ENCODE measurements around the gene DMGDH.
"Not testable (repeated sequence)": the region's sequence is repeated elsewhere in the genome, so short reads cannot be mapped to it uniquely, and the experiment has no call there.

The DMGDH gene

DNA sequence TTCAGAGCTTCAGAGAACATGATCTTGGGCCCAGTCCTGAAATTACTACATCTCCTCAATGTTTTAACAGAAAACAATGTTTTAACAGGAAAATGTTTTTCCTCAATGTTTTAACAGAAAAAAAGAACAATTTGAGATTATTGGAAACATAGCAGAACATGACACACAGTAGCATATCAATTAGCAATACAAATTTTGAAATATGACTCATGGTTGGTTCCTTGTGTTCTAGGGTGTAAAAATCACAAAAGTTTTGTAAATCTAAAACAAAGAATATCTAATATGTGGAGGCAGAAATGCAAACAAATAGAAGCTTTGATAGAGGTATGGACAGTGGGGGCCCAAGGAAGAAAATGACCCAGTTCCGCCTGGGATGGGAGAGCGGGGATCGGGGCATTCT is 61.6 kb downstream of the DMGDH start:
- DNase-seq = no peak

DNA sequence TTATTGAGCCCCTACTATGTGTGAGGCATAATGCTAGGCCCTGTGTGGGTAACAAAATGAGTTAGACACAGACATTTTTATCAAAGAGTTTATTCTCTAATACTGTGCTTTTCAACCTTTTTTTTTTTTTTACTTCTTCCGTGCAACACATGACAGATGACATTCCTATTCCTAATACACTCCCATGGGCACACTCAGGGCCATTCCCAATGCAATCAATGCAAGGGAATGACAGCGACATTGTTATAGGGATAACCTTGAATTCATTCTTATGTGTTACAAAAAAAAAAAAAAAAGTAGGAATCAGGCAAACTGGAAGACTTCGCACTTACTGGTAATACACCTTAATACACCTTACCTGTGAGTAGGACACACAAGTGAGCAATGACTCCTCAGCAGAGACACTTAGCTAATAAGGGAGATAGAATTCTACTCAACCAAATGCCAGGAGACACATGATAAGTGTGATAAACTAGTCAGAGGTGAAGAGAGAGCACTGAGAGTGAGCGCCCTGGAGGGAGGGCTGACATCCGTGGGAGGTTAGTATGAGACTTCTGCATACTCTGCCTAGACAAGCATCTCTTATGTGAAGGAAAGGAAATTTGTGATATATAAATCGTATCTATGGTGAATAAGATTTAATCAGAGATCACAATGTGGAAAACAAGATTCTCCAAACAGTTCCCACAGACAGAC is 63.4 kb downstream of the DMGDH start:
- DNase-seq = no peak

DNA sequence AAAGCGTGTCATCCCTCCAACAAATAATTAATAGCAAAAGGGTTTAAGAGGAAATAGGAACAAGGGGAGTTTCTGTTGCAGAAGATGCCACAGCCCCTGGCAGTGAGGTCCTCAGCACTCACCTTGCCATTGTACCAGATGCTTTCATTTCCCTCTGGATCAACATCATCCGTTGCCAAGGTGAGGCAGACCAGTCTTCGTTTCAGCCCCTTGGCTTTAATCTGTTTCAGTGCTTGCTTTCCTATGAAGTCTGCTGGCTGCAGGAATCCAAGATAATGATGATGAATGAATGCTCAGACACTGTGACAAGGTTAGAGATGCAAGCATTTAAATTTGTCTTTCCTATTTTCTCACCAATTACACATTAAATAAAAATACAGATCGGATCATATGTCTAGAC is 64.3 kb downstream of the DMGDH start:
- DNase-seq = no peak

DNA sequence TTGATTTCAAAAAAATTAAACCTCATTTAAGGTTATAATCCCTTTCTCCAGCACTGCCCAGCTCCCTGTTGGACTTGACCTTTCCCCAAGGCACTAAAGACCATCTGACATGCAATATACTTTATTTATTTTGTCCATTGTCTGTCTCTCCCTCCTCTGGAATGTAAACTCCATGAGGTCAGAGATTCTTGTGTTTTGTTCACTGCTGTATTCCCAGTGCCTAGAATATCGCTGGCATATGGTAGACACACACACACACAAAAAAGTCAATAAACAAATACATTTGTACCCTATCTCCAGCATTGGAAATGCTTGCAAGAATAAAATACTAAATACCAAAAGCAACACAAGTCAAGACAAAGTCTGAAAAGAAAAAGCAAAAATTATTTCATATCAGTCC is 67.1 kb downstream of the DMGDH start:
- no peak for DNase-seq

DNA sequence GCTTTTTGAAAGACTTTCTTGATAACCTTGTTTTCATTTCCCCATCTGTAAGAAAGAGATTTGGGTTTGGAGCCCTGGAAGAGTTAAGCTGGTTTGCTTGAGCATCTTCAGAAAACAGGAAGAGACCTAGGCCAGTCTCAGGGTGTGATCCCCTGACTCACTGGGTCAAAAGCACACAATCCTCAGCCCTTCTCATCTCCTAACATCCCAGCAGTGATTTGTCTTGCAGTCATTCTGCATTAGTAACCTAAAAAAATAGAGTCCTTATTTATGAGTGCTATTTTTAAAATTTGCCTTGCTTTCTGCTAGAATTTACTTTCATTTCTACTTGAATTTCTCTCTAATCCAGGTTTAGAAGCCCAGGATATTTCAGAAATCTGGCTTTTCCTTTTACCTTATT is 68.0 kb downstream of the DMGDH start:
- no peak for DNase-seq

DNA sequence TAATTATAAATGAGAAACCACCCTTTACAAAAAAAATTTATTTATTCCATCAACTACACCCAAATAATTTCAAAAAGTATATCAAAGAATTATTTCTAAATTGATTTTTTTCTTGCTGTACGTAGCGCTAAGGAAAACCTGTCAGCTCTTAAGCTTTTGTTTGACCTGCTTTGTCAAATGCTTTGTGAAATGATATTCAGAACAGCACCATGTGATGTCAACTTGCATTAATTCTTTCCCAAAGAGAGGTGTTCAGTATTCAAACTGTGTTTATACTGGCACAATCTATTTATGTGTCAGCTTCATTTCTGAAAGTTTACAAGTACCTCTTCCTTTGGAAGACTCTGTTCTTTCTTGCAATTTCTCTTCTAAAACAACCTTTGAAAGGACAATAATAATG is 72.4 kb downstream of the DMGDH start:
- DNase-seq = no peak

DNA sequence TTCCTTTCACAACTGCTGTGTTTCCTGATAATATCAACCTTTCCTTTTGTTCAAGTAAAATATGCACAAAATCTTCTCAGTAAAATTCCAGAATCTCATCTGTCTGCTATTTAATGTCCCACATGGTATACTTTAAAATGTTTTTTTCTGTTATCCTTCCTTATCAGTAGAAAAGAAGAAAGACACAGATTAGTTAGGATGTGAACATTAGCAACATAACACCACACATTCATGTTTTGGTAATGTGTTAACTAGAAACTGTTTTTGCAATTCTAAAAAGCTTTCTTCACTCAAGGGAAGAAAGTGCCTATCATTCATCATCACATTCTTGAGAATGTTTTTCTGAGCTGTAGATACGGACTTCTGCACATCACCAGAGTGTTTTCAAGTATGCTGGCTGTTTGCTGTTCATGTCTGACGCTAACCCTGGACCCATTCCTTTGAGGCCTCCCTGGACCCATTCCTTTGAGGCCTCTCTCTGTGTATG is 73.9 kb downstream of the DMGDH start:
- DNase-seq = no peak

DNA sequence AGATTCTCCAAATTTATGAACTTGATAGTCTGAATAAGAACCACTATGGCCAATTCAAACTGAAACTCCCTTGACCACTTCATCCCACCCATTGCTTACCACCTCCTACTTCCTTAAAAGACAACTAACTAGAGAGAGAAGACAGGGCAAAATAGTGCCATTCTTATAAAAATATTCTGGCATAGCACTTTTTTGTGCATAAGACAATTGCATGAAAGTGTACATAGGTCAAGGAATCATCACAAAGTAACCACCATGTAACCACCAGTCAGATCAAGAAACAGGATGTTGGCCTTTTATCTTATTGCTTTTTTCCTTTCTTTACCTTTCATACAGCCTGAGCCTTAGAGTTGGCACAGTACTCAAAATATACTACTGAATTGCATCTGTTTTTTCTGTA is 76.3 kb downstream of the DMGDH start:
- no peak for DNase-seq

DNA sequence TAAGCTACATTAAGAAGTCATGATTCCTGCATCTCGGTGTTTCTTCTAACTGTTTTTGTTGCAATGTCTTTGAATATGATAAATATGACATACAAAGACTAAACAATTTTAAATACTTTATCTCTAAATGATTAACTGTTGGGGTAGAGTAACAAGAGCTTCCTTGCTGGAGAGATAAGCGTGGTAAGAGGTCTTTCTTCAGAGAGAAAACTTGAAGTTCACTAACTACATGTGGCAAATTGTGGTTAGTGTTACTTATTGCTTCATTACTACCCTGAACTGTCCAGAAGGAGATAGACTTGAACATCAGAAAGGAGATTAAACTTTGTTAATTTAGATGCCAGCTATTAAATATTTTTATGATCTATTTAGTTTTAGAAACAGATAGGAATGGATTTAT is 77.3 kb downstream of the DMGDH start:
- DNase-seq = no peak

DNA sequence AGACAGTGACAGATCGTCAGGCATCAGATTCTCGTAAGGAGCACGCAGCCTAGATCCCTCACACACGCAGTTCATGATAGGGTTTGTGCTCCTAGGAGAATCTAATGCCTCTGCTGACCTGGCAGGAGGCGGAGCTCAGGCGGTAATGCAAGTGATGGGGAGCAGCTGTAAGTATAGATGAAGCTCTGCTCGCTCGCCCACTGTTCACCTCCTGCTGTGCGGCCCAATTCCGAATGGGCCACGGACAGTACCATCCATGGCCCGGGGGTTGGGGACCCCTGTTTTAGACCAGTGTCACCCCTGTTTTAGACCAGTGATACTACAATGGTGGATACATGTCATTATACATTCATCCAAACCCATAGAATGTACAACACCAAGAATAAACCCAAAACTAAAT is 80.4 kb downstream of the DMGDH start:
- no peak for DNase-seq

DNA sequence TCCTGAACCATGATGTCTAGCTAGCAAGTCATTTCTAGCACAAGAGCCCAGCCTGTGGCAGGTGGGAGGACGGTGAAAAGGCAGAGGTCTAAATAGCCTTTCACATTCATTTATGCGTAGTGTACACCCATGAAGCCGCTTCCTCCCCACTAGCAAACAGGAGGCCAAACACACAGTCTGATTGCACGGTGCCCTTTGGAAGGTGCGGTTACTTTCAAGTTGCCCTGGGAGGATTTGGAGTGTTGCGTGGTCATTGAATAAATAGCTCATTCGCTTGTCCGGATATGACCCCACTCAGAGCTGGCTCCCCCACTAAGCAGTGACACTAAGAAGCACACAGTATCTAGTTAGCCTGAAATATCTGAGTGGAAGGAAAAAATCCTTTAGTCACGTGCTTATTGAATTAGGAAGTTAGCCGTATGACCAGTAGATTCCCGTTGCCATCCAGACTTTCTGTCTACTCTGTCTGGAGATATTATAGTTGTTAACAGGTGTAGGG is 83.7 kb downstream of the DMGDH start:
- peak; percentile 63 for DNase-seq

DNA sequence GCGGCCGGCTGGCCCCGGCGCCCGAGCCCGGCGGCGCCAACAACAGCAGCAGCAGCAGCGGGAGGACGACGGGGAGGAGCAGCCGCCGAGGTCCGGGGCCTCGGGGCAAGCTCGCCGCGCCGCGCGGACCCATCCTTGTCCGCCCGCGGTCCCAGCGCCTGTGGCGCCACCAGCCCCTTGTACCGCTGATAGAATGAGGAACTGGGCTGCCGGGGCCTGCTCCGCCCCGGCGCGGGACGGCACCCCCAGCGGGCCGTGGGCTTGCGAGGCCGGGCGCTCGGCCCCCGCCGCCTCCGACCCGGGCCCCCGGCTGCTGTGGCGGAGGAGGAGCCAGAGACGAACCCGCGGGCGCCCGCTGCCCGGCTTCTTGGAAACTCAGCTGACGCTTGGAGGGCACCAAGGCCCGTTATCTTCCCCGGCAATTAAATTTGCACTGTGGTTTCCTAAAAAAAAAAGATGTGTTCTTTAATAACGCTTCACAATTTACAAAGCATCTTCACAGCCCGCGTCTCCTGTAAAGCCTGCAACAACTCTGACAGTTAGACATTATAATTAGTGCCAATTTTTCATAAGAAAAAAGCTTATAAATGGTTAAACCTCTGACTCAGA is 84.3 kb downstream of the DMGDH start, which contains the start of gene ARSB:
Gene ARSB, minus strand, starts transcription at position 195 of the 609 bp plus-strand sequence. Its CDS starts 62 bp downstream, at position 133.
- DNase-seq = peak; percentile 60

DNA sequence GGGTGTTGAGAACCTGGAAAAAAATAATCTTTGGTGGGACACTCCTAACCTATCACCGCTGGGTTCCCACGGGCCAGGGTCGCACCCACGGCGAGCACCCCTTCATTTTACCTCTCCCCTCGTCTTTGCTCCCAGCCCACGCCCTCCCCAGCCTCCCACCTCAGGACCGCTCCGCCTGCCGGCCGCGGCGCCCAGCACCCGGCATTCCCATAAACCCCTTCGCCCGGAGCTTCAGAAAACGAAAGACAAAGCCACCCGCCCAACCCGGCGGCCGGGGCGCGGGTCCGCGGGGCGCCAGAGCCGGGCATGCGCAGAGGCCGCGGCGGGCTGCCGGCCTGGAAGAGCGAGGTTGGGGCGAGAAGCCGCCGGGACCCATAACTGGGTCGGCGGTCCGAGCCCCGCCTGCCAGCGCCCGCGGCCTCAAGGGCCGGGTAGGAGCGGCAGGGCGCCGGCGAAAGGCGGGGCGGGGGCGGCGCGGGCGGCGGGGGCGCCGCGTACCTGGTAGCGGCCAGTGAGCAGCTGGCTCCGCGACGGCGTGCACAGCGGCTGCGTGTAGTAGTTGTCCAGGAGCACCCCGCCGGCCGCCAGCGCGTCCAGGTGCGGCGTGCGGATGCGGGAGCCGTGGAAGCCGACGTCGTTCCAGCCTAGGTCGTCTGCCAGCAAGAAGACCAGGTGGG is 84.9 kb downstream of the DMGDH start:
- peak; percentile 93 for DNase-seq

DNA sequence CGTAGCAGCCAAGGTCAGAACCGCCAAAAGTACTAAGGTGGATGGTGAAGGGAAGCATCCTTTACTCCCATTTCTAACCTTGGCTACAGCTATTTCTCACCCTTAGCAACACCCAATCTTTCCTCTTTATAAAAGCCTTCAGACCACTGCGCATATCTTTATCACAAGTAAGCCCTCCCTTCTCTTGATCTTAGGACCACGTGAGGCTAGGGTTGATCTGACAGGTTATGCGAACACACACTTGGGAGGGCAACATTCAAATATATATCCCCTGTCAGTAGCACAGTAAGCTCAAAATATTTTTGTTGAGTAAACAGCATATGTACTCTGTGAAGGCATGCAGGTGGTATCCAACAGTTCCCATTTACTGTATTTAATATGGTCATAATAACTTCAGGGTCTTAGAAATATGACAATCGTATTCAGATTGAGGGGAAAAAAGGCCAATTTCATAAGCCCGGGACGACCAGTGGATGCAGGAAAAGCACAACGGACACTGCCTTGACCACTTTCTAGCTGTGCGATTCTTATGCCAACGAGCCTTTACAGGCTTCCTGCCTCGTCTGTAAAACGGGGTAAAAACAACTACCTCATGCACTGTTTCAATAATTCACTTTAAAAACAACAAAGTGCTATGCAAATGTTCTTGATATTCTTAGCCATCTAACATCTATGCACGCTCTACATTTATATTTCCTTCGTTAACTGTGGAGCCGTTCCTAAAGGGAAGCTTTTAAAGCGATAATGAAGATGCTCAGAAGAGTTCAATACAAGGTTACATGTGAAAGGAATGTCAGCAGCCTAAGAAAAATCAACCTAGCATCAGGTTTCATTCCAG is 85.7 kb downstream of the DMGDH start:
- DNase-seq = peak; percentile 27

DNA sequence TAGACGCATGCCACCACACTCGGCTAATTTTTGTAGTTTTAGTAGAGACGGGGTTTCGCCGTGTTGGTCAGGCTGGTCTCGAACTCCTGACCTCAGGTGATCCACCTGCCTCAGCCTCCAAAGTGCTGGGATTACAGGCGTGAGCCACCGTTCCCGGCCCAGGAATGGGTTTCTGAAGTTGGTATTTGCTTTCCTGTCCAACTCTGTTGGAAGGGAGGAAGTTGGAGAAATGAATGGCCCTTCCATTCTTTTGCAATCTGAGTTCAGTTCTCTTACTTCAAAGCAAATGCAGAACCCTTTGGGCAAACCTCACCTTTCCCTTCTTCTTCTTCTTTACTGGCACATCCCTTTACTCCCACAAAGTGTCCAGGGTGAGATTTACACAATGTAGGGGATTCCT is 86.3 kb downstream of the DMGDH start:
- not testable (repeated sequence) for DNase-seq

DNA sequence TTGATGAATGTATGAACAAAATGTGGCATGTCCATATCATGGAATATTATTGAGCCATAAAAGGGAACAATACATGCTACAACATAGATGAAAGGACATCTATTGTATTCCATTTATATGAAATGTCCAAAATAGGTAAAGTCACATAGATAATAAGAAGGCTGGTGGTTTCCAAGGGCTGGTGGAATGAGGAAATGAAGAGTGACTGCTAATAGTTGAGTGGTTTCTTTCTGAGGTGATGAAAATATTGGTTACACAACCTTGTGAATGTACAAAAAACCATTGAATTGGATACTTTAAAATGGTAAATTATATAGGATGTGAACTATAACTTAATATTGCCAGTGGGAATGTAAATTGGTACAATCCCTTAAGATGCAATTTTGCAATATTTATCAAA is 89.6 kb downstream of the DMGDH start:
- DNase-seq = no peak

DNA sequence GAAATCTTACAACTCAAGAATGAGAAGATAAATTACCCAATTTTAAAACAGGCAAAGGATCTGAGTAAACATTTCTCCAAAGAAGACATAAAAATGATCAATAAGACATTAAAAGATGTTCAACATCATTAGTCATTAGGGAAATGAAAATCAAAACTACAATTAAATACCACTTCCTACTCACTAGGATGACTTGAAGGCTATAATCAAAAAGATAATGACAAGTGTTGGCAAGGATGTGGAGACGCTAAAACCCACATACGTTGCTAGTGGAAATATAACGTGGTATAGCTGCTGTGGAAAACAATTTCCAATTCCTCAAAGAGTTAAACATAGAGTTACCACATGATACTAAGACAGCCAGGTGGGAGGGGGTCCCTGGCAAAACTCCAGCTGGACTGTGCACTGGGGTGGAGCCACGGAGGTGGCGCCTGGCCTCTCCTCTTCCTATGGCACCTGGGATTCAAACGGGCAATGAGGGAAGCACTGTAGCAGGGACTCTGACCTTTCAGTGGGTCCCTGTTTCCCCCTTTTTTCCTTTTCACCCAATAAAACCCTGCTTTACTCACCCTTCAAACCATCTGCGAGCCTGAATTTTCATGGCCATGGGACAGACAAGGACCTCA is 90.2 kb downstream of the DMGDH start:
- DNase-seq = no peak

DNA sequence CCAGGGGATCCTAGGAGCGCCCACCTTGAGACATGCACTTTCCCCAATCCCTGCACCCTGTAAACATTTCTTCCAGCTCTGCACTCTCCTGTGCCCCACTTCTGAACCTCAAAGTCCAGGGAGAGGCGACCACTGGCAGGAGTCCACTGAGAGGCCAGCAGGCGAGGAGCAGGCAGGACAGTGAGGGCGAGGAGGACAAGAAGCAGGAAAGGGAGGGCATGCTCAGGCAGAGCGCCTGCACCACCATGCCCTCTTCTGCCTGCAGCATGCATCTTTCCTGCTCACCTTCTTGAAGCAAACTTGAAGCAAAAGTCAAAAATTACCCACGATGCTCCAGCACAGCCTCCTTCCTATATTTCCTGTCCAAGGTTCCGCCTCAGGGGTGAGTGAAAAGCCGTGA is 94.4 kb downstream of the DMGDH start:
- no peak for DNase-seq

DNA sequence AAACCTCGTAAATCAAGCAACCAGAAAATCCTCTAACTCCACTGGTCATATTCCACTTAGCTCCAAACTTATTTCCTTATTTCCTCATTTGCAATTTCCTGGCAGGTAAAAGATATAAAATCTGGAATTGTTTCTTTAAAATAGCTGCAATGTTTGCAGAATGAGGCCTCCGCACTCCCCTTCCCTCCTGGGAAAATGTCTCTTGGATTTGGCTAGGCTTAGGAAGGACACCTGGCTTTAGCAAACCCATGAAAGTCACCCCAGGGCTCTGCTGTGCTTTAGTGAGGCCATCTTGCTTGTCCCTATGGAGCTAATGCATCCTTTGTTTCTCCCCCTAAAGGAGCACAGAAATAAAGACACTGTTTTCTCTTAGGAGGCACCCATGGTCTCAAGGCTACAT is 94.9 kb downstream of the DMGDH start:
- no peak for DNase-seq

DNA sequence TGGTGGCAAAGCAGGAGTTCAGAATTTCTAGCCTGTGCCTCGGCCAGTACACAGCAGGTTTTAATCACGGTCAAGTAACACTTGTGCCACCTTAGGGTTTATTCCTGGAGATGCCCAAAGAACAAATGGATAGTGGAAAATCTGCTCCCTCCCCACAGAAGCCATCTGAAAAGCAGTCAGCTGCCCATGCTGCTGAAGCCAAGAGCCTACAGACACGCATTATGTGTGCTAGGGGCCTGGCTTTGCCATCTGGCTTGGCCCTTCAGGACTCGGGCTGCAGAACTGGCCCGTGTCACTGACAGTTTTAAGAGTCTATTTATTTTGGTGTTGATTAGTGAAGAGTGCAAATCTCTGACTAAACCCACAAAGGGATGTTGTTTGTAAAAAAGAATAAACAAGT is 95.5 kb downstream of the DMGDH start:
- no peak for DNase-seq

DNA sequence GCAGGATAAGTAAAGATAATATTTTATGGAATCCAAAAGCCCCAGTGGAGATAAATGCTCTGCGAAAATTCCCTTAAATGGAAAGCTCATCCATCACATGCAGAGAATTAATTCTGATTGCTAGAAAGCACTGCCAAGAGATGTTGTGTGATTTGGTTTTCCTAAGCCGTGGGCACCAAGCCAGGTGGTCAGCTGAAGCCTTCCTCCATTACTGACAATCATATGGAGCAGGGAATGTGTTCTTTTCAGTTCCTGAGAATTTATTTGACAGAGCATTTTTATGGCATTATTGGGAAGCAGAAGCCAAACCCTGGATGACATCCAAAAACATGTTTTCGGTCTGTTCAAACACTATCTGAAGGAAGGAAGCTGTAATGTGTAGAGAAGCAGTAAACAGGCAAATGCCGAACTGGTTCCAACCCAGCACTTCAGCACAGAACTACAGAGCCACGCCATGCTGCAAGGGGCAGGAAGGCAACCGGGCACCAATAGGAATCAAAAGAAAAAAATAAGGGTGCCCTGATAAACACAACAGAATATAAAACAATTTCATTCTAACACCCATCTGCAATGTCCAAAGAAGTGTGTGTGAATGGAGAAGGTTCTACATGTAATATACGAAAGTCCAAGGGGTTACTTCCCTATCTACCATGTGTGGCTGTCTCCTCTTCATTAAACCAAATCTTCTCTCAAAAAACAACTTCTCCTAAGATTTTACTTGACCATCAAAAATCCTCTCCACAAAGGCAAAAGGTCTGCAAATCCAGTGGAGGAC is 96.6 kb downstream of the DMGDH start:
- no peak for DNase-seq

DNA sequence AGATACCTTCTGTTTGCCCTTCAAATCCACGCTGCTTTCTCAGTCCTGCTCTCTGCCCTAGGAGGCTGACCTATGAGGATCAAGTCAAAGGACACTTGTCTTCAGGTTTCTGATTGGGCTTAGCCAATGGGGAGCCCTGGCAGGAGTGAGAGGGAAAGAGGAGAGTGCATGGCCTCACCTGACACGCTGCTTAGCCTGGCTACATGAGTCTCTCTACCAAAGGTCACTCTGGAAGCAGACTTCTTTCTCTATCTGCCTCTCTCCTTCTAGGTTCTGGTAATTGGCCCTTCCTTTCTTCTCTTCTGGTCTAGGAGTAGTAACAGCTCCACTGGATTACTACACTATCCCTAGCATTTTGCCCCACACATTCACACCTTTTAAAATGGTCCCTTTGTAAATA is 97.5 kb downstream of the DMGDH start:
- no peak for DNase-seq
